ENCODE data around the gene RAMP1. TPM values are rescaled to one million over a fixed set of nuclear protein-coding genes. Genes with fewer than 3 reads are reported as not detected.
A peak's percentile ranks its signal among the peaks of the same experiment; 100 is the strongest.

The RAMP1 gene
- total and polyA plus RNA-seq, 2 of the 4 experiments (the other 2 are of a cell fraction) = 15.8 to 77.1 TPM

DNA sequence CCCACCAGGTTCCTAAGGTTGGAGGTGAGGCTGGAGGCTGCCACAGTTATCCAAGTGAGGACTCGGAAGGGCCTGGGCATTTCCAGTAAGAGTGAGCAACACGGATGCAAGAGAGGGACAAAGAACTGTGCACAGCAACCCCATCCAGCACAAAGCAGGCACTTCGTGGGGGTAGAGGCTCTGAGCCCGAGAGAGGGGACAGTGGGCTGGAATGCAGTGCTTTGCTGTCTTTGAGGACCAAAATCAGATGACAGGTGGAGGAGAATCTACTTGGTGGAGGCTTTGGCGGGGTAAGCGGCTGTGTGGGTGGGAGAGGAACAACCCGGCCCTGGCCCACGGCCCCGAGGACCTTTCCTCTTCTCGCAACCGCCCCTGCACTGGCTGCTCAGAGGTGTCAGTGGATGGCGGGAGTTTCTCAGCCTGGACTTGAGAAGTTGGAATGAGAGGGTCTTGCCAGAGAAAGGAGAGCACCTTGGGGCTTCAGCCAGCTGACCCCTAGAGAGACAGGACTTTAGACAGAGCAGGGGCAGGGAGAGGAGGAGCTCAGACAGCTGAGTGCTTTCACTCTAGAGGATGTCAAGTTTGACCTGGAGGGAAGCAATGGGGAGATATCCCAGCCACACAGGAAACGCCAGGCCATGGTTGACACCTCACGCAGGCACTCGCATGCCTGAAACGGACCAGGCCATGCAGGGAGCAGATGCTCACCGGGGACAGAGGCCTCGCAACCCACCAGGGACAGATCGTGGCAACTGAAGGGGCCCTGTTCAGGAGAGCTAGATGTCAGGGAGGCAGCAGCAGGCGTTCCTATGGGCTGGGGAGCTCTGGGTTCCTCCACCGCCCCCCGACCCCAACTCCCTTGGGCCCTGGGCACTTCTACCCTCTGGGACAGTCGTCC is 11.6 kb downstream of the RAMP1 start (continued):
- TF ChIP-seq RFX5 (IDR thresholded peaks at IDR 0.05; ENCODE audit: low read depth, low read length) (no peak), MXI1 (IDR thresholded peaks at IDR 0.05; ENCODE audit: borderline replicate concordance, low read depth, low read length) (no peak)

DNA sequence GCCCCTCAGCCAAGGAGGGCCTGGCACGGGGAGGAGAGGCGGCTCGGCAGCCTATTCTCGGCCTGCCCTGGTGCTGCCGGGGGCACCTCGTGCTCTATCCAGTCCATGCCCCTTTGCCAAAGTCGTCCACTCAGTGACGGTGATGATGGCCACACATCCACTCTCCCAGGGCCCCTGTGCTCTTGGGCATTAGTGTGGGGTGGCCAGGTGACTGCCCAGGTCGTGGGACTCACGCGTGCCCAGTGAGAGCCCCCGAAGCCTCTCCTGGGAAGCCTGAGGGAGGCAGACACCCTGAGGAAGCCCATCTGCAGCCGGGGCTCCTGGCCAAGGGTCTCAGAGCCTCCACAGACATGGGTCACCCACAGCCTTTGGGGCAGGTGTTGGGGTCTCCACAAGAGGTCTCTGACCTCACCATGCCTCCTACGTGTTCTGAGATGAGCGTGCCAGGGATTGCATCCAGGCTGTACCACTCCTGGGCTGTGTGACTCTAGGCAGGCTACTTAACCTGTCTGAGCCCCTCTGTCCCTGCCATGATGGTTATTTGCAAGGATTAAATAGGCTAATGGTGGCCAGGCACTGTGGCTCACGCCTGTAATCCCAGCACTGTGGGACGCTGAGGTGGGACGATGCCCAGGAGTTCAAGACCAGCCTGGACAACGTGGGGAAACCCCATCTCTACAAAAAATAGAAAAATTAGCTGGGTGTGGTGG is 12.9 kb downstream of the RAMP1 start:
- CTCF ChIA-PET = no interaction called here
- Histone ChIP-seq H2BK5ac (ENCODE audit: low read depth, low read length, poor library complexity, severe bottlenecking) (no peak overlapping the region), H2AFZ (replicated peaks; ENCODE audit: low read length, poor library complexity) (no peak overlapping the region), H3K4me2 (ENCODE audit: low read depth, low read length) (no peak overlapping the region), H3K27me3 (ENCODE audit: control insufficient read depth, insufficient read depth, low read length) (no peaks in the 10 kb centered on the region), H3K9me1 (ENCODE audit: insufficient read depth, low read length) (peaks cover 2% of the 10 kb centered on the region; the same call in 1 of the 2 replicates), H3K23ac (ENCODE audit: low read depth, low read length) (no peak overlapping the region), H2BK20ac (ENCODE audit: low read depth, low read length) (no peak overlapping the region), H3K4ac (ENCODE audit: low read depth, low read length) (no peak overlapping the region), H3K9me3 (ENCODE audit: control insufficient read depth, insufficient read depth, low read length) (no peaks in the 10 kb centered on the region), H2AK9ac (replicated peaks; ENCODE audit: low read depth, low read length, poor library complexity) (no peak overlapping the region), H2AK5ac (ENCODE audit: low read depth, low read length) (0 out of 2 replicates have a peak overlapping the region, but pooled peaks have one; percentile 23), H3K56ac (ENCODE audit: extremely low read depth, insufficient read depth, low read length) (no peak overlapping the region), H4K5ac (ENCODE audit: low read depth, low read length) (no peak overlapping the region), H2BK120ac (ENCODE audit: low read depth, low read length) (no peak overlapping the region), H3K79me1 (ENCODE audit: low read depth in 1 of 2, low read length in 2 of 2) (peaks cover 0 to 10% of the 10 kb centered on the region in 2 experiments; a peak in 1 of 4 replicates), H3K14ac (replicated peaks; ENCODE audit: low read depth, low read length) (no peak overlapping the region), H2BK15ac (ENCODE audit: low read depth, low read length) (no peak overlapping the region), H4K20me1 (ENCODE audit: insufficient read depth, low read length) (no peaks in the 10 kb centered on the region), H3K9ac (ENCODE audit: low read depth, low read length) (no peak overlapping the region), H3K36me3 (ENCODE audit: control insufficient read depth, insufficient read depth, low read length) (no peaks in the 10 kb centered on the region), H4K91ac (ENCODE audit: insufficient read depth, low read depth, low read length) (no peak overlapping the region), H3K4me1 (ENCODE audit: control insufficient read depth, insufficient read depth, low read length) (peaks cover 29% of the 10 kb centered on the region), H3K27ac (ENCODE audit: insufficient read depth, low read length) (no peak overlapping the region), H3K18ac (ENCODE audit: low read depth, low read length) (no peak overlapping the region), H3K4me3 (ENCODE audit: insufficient read depth, low read depth, low read length) (no peak overlapping the region), H4K8ac (ENCODE audit: low read depth in 2 of 2, low read length in 2 of 2) (no peak overlapping the region)
- in situ Hi-C loops (cut with MboI; ENCODE audit: low sequenced_read_pairs) = no loop called here
- POLR2A ChIA-PET (ENCODE audit: unreplicated experiment) = no interaction called here
- ATAC-seq (ENCODE audit: low read depth) (no peak), DNase-seq (no peak)
- TF ChIP-seq, protein P1, sequence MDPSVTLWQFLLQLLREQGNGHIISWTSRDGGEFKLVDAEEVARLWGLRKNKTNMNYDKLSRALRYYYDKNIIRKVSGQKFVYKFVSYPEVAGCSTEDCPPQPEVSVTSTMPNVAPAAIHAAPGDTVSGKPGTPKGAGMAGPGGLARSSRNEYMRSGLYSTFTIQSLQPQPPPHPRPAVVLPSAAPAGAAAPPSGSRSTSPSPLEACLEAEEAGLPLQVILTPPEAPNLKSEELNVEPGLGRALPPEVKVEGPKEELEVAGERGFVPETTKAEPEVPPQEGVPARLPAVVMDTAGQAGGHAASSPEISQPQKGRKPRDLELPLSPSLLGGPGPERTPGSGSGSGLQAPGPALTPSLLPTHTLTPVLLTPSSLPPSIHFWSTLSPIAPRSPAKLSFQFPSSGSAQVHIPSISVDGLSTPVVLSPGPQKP (IDR thresholded peaks at IDR 0.05; ENCODE audit: borderline replicate concordance, low read depth, low read length) = no peak
- TF ChIP-seq, protein P2, sequence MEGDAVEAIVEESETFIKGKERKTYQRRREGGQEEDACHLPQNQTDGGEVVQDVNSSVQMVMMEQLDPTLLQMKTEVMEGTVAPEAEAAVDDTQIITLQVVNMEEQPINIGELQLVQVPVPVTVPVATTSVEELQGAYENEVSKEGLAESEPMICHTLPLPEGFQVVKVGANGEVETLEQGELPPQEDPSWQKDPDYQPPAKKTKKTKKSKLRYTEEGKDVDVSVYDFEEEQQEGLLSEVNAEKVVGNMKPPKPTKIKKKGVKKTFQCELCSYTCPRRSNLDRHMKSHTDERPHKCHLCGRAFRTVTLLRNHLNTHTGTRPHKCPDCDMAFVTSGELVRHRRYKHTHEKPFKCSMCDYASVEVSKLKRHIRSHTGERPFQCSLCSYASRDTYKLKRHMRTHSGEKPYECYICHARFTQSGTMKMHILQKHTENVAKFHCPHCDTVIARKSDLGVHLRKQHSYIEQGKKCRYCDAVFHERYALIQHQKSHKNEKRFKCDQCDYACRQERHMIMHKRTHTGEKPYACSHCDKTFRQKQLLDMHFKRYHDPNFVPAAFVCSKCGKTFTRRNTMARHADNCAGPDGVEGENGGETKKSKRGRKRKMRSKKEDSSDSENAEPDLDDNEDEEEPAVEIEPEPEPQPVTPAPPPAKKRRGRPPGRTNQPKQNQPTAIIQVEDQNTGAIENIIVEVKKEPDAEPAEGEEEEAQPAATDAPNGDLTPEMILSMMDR (conservative IDR thresholded peaks at IDR 0.05; ENCODE audit: low read depth, low read length) = no peak
- TF ChIP-seq MAFK (IDR thresholded peaks at IDR 0.05; ENCODE audit: low read depth, low read length) (no peak), RAD21 (IDR thresholded peaks at IDR 0.05; ENCODE audit: low read length) (no peak)
- 100% methylated on average over 2 of the region's 19 CpGs; no CpG with 5 or more reads in 1 of the 2 experiments for WGBS, 2 experiments (ENCODE audit: extremely low coverage in 2 of 2, insufficient read length in 1 of 2)
- no TSS peak for BruUV-seq (replicated peaks)
- intact Hi-C loops (cut with micrococcal nuclease) = no loop called here
- dilution Hi-C loops (cut with HindIII; ENCODE audit: low sequenced_read_pairs, unreplicated experiment) = no loop called here
